Upper lobe of left lung (tissue), 6 donors: Measurements from ENCODE around the gene ULK3. TPM values are rescaled to one million over a fixed set of nuclear protein-coding genes. Genes with fewer than 3 reads are reported as not detected.

ENCODE experiments used
- ATAC-seq, 2 donors: fragments of 200-7000 bp; cut with Tn5 transposase; one replicate each; pipeline ENCODE4 v1.9.1; 2022; ENCODE audit warnings: mild to moderate bottlenecking in 2 of 2, moderate library complexity in 2 of 2; ENCODE audit not compliant: low FRiP score in 2 of 2
- DNase-seq, 2 donors: peaks; one replicate each; pipeline ENCODE4 v3.0.0-alpha.2; 2019 to 2020
- H3K27ac ChIP-seq, 4 donors: fragments of 200-600 bp; sonication (generic); one replicate each; pipeline ENCODE4 v1.5.1; 2016 to 2019
- H3K27me3 ChIP-seq, 4 donors: fragments of 200-600 bp; sonication (generic); one replicate each; pipeline ENCODE4 v1.5.1; 2017 to 2019
- H3K36me3 ChIP-seq, 4 donors: fragments of 200-600 bp; sonication (generic); one replicate each; pipeline ENCODE4 v1.5.1; 2016 to 2019
- H3K4me1 ChIP-seq, 4 donors: fragments of 200-600 bp; sonication (generic); one replicate each; pipeline ENCODE4 v1.5.1; 2018 to 2019
- H3K4me3 ChIP-seq, 4 donors: fragments of 200-600 bp; sonication (generic); one replicate each; pipeline ENCODE4 v1.5.1; 2017 to 2019; ENCODE audit warnings: mild to moderate bottlenecking in 2 of 4, moderate library complexity in 1 of 4
- H3K9me3 ChIP-seq, 4 donors: fragments of 200-600 bp; sonication (generic); one replicate each; pipeline ENCODE4 v1.5.1; 2018 to 2019
- EP300 ChIP-seq, 4 donors: sonication (generic); formaldehyde crosslinking; IDR thresholded peaks; one replicate each; pipeline ENCODE4 v1.5.1; 2017; ENCODE audit warnings: antibody characterized with exemption in 4 of 4, control low read depth in 2 of 4
- POLR2A ChIP-seq, 4 donors: fragments of 450-650 bp; IDR thresholded peaks; one replicate each; pipeline ENCODE4 v1.5.1; 2016 to 2017; ENCODE audit warnings: antibody characterized with exemption in 4 of 4, mild to moderate bottlenecking in 2 of 4
- POLR2AphosphoS5 ChIP-seq, 2 donors: sonication (generic); formaldehyde crosslinking; IDR thresholded peaks; one replicate each; pipeline ENCODE4 v1.5.1; 2017; ENCODE audit warnings: antibody characterized with exemption in 2 of 2
- WGBS, 2 donors: methylation state at CpG; one replicate each; pipeline ENCODE4 v1.1.5; 2017 to 2018; 5-methylcytosine and 5-hydroxymethylcytosine counted together
- total RNA-seq, 6 donors: library from RNA; depleted of rRNA in 4 of 6; stranded (reverse); fragments of >200 nt in 4 of 6; gene quantifications; one replicate each; pipeline versions ENCODE4 v1.1.0 to v1.2.1, GENCODE V29; 2016 to 2021
- TF ChIP-seq, protein P1 (sequence below), 6 experiments: fragments of 450-650 bp in 4 of 6; fragments of 200-600 bp in 2 of 6; sonication (generic) in 2 of 6; IDR thresholded peaks; one replicate each; pipeline ENCODE4 v1.5.1; 2016 to 2019; ENCODE audit warnings: antibody characterized with exemption in 6 of 6
- donor health status: DM: no; HTN: no; CAD: no; lungs with moderate emphysema.
- donor health status: DM: no; HTN: yes; CAD: no; lungs with severe emphysema.

Gene ULK3
- total RNA-seq, 6 donors from 2014 or later, result 40.6 to 158 (median 65.0) TPM

DNA sequence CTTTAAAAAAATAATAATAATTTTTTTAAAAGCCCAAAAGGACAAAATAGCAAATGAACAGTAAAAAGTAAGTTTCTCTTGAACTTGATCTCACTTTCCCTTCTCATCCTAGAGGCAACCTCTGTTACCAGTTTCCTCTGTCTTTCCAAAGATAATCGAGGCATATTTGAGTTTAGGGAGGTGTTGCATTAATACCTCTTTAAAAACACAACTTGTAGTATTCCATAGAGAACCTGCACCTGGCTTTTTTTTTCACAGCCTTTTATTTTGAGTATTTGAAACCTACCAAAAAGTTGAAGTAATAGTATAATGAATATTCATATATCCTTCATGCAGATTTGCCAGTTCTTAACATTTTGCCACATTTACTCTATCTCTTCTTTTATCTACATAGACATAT is 51.9 kb downstream of the ULK3 start:
- Histone ChIP-seq H3K4me3 (no peak overlapping the region), H3K27me3 (no peaks in the 10 kb centered on the region), H3K27ac (peak overlapping the region; percentile 88 to 99 (median 96)), H3K4me1 (peaks cover 75 to 94% (median 77%) of the 10 kb centered on the region in 4 donors), H3K36me3 (no peaks in the 10 kb centered on the region), H3K9me3 (no peaks in the 10 kb centered on the region)
- 33 to 42% methylated on average over 1 of the region's 1 CpG for WGBS, 2 donors
- no peak for DNase-seq
- no peak for ATAC-seq
- TF ChIP-seq POLR2AphosphoS5 (IDR thresholded peaks at IDR 0.05) (no peak), EP300 (IDR thresholded peaks at IDR 0.05) (no peak), POLR2A (IDR thresholded peaks at IDR 0.05) (no peak)
- TF ChIP-seq, protein P1, sequence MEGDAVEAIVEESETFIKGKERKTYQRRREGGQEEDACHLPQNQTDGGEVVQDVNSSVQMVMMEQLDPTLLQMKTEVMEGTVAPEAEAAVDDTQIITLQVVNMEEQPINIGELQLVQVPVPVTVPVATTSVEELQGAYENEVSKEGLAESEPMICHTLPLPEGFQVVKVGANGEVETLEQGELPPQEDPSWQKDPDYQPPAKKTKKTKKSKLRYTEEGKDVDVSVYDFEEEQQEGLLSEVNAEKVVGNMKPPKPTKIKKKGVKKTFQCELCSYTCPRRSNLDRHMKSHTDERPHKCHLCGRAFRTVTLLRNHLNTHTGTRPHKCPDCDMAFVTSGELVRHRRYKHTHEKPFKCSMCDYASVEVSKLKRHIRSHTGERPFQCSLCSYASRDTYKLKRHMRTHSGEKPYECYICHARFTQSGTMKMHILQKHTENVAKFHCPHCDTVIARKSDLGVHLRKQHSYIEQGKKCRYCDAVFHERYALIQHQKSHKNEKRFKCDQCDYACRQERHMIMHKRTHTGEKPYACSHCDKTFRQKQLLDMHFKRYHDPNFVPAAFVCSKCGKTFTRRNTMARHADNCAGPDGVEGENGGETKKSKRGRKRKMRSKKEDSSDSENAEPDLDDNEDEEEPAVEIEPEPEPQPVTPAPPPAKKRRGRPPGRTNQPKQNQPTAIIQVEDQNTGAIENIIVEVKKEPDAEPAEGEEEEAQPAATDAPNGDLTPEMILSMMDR (IDR thresholded peaks at IDR 0.05), result no peak

DNA sequence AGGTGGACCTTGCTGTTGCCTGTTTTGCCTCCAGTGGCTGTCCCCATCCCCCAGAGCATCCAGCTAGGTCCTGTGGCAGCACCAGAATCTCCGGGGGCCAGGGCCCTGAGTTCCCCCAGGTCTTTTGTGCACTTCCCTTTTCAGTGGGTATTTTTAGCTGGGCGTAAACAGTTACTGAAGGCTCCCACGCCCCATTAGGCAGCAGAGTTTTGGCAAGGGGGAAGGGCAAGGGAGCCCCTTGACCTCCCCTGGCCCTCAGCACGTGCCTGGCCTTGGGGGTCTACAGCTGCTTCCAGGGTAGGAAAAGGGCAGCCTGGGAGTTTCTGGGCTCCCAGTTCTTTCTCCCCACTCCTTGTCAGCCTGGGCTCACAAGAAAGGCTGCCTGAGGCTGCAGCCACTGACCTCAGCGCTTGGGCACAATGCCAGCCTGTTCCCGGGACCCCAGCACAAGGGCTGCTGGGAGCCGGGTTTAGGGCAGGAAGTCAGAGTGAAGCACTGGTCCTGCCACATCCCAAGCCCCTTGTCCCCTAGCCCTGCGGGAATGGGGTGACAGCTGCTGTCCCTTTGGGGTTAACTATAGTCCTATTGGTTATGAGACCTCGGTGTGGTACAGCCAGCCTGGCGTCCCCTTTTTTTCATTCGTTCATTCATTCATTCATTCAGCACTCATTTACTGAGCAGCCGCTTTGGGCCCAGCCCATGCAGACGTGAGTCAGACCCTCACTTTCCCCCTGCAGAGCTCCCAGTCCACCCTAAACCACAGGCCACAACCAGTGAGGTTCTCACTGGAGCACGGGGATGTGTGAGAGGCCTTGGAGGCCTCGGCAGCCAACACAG is 52.7 kb downstream of the ULK3 start:
- WGBS, 2 donors, result 21 to 36% methylated on average over 11 to 15 of the region's 15 CpGs
- peak overlapping the region in 1 of 4 donors; percentile 27 for H3K4me3 ChIP-seq

DNA sequence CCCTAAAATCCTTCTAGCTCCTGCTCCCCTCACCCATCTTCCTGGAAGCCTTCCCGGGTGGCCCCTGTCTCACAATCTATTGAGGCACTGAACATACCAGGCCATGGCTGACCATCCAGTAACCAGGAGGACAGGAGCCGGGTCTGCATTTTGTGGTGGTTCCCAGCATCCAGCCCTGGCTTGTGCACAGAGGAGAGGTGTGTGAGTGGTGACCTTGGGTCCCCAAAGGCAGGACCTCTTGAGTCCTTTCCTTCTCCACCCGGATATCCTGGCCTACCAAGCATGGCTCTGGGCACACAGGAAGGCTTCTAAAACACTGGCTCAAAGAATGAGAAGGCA is 53.2 kb downstream of the ULK3 start:
- H3K9me3 ChIP-seq, result no peaks in the 10 kb centered on the region
- H3K27me3 ChIP-seq, result no peaks in the 10 kb centered on the region
- peak overlapping the region; percentile 88 to 99 (median 96) for H3K27ac ChIP-seq
- ATAC-seq (no peak), DNase-seq (no peak)
- peak overlapping the region in 1 of 4 donors; percentile 27 for H3K4me3 ChIP-seq
- peaks cover 86 to 100% (median 90%) of the 10 kb centered on the region in 4 donors for H3K4me1 ChIP-seq
- 21 to 30% methylated on average over 3 of the region's 3 CpGs for WGBS, 2 donors
- H3K36me3 ChIP-seq, result no peaks in the 10 kb centered on the region
- TF ChIP-seq EP300 (IDR thresholded peaks at IDR 0.05) (no peak), POLR2AphosphoS5 (IDR thresholded peaks at IDR 0.05) (no peak), POLR2A (IDR thresholded peaks at IDR 0.05) (no peak)
- TF ChIP-seq, protein P1 (IDR thresholded peaks at IDR 0.05), result no peak

More for the DNA sequence above, 52.7 kb downstream of the ULK3 start:
- H3K4me1 ChIP-seq, result peaks cover 82 to 100% (median 84%) of the 10 kb centered on the region in 4 donors
- H3K27me3 ChIP-seq, result no peaks in the 10 kb centered on the region
- peak in 1 of 2 donors; percentile 45 for ATAC-seq
- peak; percentile 69 to 72 for DNase-seq
- no peaks in the 10 kb centered on the region for H3K9me3 ChIP-seq
- H3K36me3 ChIP-seq, result no peaks in the 10 kb centered on the region
- peak in 1 of 2 donors; percentile 19 for TF ChIP-seq POLR2AphosphoS5 (IDR thresholded peaks at IDR 0.05)
- TF ChIP-seq EP300 (IDR thresholded peaks at IDR 0.05), result no peak
- peak in 1 of 4 donors; percentile 16 for TF ChIP-seq POLR2A (IDR thresholded peaks at IDR 0.05)
- peak overlapping the region; percentile 88 to 99 (median 96) for H3K27ac ChIP-seq

DNA sequence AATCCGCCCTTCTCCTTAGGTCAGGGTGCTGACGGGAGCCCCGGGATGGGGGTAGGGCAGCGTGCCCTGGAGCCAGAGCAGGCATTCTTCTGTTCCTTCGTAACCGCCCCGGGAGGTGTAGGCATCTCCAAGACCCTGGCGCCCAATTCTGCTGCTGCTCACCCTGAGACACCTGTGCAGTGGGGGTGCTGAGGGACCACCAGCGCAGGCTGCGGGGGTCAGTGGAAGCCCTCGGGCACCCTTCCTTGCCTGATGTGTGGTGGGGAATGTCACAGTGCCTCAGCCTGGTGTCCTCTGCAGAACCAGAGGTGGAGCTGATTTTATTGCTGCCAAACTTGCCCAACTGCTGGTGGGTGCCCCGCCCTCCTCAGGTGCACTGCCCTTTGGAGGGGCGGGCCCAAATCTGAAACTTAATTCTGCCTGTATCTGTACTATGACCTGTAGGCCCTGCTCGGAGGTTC is 53.8 kb downstream of the ULK3 start:
- ATAC-seq, result no peak

DNA sequence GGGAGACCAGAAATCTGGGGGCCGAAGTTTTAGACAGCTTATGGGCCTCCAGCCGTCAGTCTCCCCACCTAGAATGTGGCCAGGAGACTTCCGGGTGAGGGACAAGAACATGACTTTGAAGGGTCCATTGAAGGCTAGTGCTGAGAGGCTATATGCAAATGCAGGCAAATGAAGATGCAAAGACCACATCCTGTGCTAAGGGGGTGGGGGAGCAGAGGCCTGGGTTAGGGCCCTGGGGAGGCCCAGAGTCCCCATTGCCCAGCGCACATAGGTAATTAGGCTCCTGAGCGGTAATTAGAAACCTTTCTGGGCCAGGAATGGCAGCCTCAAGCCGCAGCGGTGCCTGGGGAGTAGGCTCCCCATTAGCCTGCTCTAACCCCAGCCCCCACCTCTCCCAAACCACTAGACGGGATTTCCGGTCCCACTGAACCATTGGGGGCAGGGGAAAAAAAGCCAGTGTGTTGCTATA is 54.2 kb downstream of the ULK3 start:
- Histone ChIP-seq H3K4me1 (peaks cover 94 to 100% (median 98%) of the 10 kb centered on the region in 4 donors), H3K9me3 (no peaks in the 10 kb centered on the region), H3K27ac (peak overlapping the region; percentile 88 to 99 (median 96)), H3K36me3 (no peaks in the 10 kb centered on the region), H3K27me3 (no peaks in the 10 kb centered on the region), H3K4me3 (peak overlapping the region in 3 of 4 donors; percentile 20 to 29 (median 27))
- 20 to 47% methylated on average over 1 to 9 of the region's 9 CpGs for WGBS, 2 donors
- no peak for TF ChIP-seq EP300 (IDR thresholded peaks at IDR 0.05)
- TF ChIP-seq, protein P1 (IDR thresholded peaks at IDR 0.05), result no peak
- TF ChIP-seq POLR2A (IDR thresholded peaks at IDR 0.05), result no peak
- TF ChIP-seq POLR2AphosphoS5 (IDR thresholded peaks at IDR 0.05), result no peak
- DNase-seq (peak in 1 of 2 donors; percentile 46), ATAC-seq (no peak)

More for the DNA sequence above, 53.8 kb downstream of the ULK3 start:
- TF ChIP-seq, protein P1 (IDR thresholded peaks at IDR 0.05), result no peak
- no peak for TF ChIP-seq POLR2AphosphoS5 (IDR thresholded peaks at IDR 0.05)
- TF ChIP-seq EP300 (IDR thresholded peaks at IDR 0.05), result no peak
- TF ChIP-seq POLR2A (IDR thresholded peaks at IDR 0.05), result no peak
- 40 to 73% methylated on average over 3 to 12 of the region's 14 CpGs for WGBS, 2 donors
- Histone ChIP-seq H3K9me3 (no peaks in the 10 kb centered on the region), H3K4me1 (peaks cover 91 to 100% (median 95%) of the 10 kb centered on the region in 4 donors), H3K27me3 (no peaks in the 10 kb centered on the region), H3K36me3 (no peaks in the 10 kb centered on the region), H3K27ac (peak overlapping the region; percentile 88 to 99 (median 96)), H3K4me3 (peak overlapping the region in 3 of 4 donors; percentile 20 to 29 (median 27))
- DNase-seq, result peak in 1 of 2 donors; percentile 52
